A673 (cell line): ENCODE results near the gene GOLGA5.

Experiments used
- EZH2 ChIP-seq: fragments of 200-600 bp; sonication (generic); IDR thresholded peaks from 2 replicates; pipeline ENCODE4 v1.6.1; 2017; ENCODE audit warnings: borderline replicate concordance, low read depth, mild to moderate bottlenecking, mixed read lengths, antibody characterized with exemption, low read length; ENCODE audit not compliant: poor library complexity, severe bottlenecking
- TF ChIP-seq, protein P1 (sequence below): fragments of 300-800, 200-600 bp; sonication (generic); conservative IDR thresholded peaks from 2 replicates; pipeline ENCODE4 v1.5.1; 2017; ENCODE audit warnings: low read depth, mild to moderate bottlenecking, antibody characterized with exemption, low read length, moderate library complexity, mixed read lengths

DNA sequence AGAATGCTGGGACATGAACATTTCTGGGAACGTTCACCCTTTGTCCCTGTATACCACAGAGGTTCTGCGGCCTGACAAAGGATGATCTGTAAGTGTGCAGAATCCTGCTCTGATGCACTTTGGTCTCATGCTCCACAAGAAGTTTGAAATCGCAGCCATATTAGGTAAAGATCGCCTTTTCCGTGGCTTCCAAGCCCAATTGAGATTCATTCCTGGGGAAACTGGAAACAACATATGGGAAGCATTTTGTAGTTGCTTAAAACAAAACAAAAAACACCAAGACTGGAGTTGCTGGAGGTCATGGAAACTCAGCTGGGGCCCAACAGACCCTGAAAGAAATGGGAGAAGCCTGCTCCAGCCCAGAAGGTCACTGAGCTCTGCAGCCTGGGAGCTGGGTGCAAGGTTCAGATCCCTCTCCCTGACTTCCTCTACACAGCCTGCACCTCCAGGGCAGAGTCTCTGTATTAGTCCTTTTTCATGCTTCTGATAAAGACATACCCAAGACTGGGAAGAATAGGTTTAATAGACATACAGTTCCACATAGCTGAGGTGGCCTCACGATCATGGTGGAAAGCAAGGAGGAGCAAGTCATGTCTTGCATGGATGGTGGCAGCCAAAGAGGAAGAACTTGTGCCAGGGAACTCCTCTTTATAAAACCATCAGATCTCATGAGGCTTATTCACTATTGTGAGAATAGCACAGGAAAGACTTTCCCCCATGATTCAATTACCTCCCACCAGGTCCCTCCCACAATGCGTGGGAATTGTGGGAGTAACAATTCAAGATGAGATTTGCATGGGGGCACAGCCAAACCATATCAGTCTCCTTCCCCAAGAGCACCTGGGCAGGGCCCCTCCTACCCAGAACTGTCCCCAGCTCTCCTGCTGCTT, 68.0 kb downstream of the GOLGA5 start:
- TF ChIP-seq, protein P1, sequence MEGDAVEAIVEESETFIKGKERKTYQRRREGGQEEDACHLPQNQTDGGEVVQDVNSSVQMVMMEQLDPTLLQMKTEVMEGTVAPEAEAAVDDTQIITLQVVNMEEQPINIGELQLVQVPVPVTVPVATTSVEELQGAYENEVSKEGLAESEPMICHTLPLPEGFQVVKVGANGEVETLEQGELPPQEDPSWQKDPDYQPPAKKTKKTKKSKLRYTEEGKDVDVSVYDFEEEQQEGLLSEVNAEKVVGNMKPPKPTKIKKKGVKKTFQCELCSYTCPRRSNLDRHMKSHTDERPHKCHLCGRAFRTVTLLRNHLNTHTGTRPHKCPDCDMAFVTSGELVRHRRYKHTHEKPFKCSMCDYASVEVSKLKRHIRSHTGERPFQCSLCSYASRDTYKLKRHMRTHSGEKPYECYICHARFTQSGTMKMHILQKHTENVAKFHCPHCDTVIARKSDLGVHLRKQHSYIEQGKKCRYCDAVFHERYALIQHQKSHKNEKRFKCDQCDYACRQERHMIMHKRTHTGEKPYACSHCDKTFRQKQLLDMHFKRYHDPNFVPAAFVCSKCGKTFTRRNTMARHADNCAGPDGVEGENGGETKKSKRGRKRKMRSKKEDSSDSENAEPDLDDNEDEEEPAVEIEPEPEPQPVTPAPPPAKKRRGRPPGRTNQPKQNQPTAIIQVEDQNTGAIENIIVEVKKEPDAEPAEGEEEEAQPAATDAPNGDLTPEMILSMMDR, result no peak
- no peak for TF ChIP-seq EZH2
